Esophagus squamous epithelium (tissue), 5 donors: ENCODE measurements around the gene EEF1A2. TPM values are rescaled to one million over a fixed set of nuclear protein-coding genes. Genes with fewer than 3 reads are reported as not detected.

ENCODE experiments used
- DNase-seq: peaks from one replicate; lab custom pipeline; 2025; lab: John Stamatoyannopoulos, UW
- H3K27ac ChIP-seq, 4 donors: fragments of 200-600 bp; sonication (generic); one replicate each; pipeline ENCODE4 v1.5.1; 2016 to 2019; ENCODE audit warnings: mild to moderate bottlenecking in 1 of 4
- H3K27me3 ChIP-seq, 4 donors: fragments of 200-600 bp; sonication (generic); 1 replicate in 3 of 4; 2 replicates in 1 of 4; pipeline versions ENCODE4 v1.5.1 to v1.6.0; 2017 to 2021; ENCODE audit warnings: antibody characterized with exemption in 1 of 4
- H3K36me3 ChIP-seq, 3 donors: fragments of 200-600 bp; sonication (generic); one replicate each; pipeline ENCODE4 v1.5.1; 2016 to 2019
- H3K4me1 ChIP-seq, 3 donors: fragments of 200-600 bp; sonication (generic); one replicate each; pipeline ENCODE4 v1.5.1; 2017 to 2019
- H3K4me3 ChIP-seq, 4 donors: fragments of 200-600 bp; sonication (generic); 1 replicate in 3 of 4; 2 replicates in 1 of 4; pipeline ENCODE4 v1.5.1; 2016 to 2019; ENCODE audit warnings: mild to moderate bottlenecking in 2 of 4, moderate library complexity in 1 of 4
- H3K9me3 ChIP-seq, 3 donors: fragments of 200-600 bp; sonication (generic); one replicate each; pipeline ENCODE4 v1.5.1; 2016 to 2019
- POLR2A ChIP-seq, 4 donors: fragments of 450-650 bp; IDR thresholded peaks; one replicate each; pipeline ENCODE4 v1.6.1; 2017; ENCODE audit warnings: antibody characterized with exemption in 4 of 4, mild to moderate bottlenecking in 4 of 4, moderate library complexity in 3 of 4
- WGBS, 2 donors: methylation state at CpG; one replicate each; pipeline ENCODE4 v1.1.5; 2018; 5-methylcytosine and 5-hydroxymethylcytosine counted together
- intact Hi-C: fragments of 100-400 bp; cut with DNase I; formaldehyde crosslinking; loops from one replicate; pipeline ENCODE4 v1.15.0; 2022
- total RNA-seq, 4 donors: library from RNA; depleted of rRNA; stranded (reverse); fragments of >200 nt; gene quantifications; one replicate each; pipeline ENCODE4 v1.1.0, GENCODE V29; 2016
- TF ChIP-seq, protein P1 (sequence below), 6 experiments: fragments of 450-650 bp in 4 of 6; fragments of 200-600 bp in 2 of 6; sonication (generic) in 2 of 6; IDR thresholded peaks; one replicate each; pipeline ENCODE4 v1.5.1; 2016 to 2019; ENCODE audit warnings: antibody characterized with exemption in 6 of 6, mild to moderate bottlenecking in 4 of 6, moderate library complexity in 4 of 6
- donor health status: DM: yes; HTN: yes; CAD: no.

The EEF1A2 gene
- total RNA-seq, 4 donors from 2014 or later, result 0.44 to 3.1 (median 1.9) TPM

DNA sequence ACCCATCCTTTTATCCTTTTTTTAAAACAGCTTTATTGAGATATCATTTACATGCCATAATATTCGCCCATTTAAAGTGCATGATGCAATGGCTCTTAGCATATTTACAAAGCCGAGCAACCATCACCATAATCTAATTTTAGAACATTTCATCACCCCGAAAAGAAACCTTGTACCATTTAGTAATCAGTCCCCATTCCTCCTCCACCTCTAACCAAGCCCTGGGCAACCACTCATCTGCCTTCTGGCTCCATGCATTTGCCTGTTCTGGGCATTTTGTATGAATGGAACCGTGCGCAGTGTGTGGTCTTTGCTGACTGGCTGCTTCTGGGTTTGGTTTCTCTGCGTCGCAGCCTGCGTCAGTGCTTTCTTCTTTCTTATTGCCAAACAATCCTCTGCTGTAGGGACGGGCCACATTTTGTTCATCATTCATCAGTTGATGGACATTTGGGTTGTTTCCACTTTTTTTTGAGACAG is 10.2 kb upstream of the EEF1A2 start:
- Histone ChIP-seq H3K36me3 (no peaks in the 10 kb centered on the region), H3K4me1 (no peaks in the 10 kb centered on the region), H3K9me3 (peaks cover 0 to 15% (median 0%) of the 10 kb centered on the region in 3 donors), H3K4me3 (no peak overlapping the region), H3K27ac (no peak overlapping the region), H3K27me3 (peaks cover 0 to 94% (median 0%) of the 10 kb centered on the region in 4 donors)
- DNase-seq, result no peak
- 70 to 80% methylated on average over 9 of the region's 9 CpGs for WGBS, 2 donors
- intact Hi-C loops, result no loop called here
- TF ChIP-seq POLR2A (IDR thresholded peaks at IDR 0.05), result no peak
- TF ChIP-seq, protein P1, sequence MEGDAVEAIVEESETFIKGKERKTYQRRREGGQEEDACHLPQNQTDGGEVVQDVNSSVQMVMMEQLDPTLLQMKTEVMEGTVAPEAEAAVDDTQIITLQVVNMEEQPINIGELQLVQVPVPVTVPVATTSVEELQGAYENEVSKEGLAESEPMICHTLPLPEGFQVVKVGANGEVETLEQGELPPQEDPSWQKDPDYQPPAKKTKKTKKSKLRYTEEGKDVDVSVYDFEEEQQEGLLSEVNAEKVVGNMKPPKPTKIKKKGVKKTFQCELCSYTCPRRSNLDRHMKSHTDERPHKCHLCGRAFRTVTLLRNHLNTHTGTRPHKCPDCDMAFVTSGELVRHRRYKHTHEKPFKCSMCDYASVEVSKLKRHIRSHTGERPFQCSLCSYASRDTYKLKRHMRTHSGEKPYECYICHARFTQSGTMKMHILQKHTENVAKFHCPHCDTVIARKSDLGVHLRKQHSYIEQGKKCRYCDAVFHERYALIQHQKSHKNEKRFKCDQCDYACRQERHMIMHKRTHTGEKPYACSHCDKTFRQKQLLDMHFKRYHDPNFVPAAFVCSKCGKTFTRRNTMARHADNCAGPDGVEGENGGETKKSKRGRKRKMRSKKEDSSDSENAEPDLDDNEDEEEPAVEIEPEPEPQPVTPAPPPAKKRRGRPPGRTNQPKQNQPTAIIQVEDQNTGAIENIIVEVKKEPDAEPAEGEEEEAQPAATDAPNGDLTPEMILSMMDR (IDR thresholded peaks at IDR 0.05), result no peak

DNA sequence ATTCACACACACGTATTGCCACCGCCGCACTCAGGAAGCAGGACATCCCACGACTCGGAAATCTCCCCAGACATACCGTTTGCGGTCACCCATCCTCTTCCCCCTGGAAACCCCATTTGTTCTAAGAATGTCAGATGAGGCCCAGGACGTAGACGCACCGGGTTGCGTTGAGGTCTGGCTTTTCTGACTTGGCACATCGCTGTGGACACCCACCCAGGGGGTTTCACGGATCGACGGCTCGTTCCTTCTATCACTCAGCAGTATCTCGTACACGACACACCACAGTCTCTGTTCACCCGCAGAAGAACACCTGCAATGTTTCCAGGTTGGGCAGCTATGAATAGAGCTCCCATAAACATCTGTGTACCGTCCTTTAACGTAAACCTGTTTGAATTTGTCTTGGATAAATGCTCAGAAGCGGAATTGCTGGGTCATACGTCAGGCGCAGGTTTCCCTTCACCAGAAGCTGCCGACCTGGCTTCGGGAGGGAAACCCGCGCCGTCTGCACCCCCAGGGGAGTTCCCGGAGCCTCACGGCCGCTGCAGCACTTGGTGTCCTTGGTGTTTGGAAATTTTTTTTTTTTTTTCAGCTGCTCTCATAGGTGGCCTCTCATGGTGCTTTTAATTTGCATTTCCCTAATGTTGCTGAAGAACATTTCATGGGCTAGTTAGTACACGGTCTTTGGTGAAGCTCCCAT is 9.3 kb upstream of the EEF1A2 start:
- intact Hi-C loops, result no loop called here
- TF ChIP-seq POLR2A (IDR thresholded peaks at IDR 0.05), result no peak
- TF ChIP-seq, protein P1 (IDR thresholded peaks at IDR 0.05), result no peak

GRCh38 chr20:63507083-63507743 is 8.3 kb upstream of the EEF1A2 start:
- Histone ChIP-seq H3K27me3 (peaks cover 0 to 95% (median 0%) of the 10 kb centered on the region in 4 donors), H3K9me3 (peaks cover 0 to 15% (median 0%) of the 10 kb centered on the region in 3 donors), H3K4me3 (no peak overlapping the region), H3K4me1 (no peaks in the 10 kb centered on the region), H3K27ac (no peak overlapping the region), H3K36me3 (no peaks in the 10 kb centered on the region)
- no peak for TF ChIP-seq POLR2A (IDR thresholded peaks at IDR 0.05)
- TF ChIP-seq, protein P1 (IDR thresholded peaks at IDR 0.05), result no peak
- 81 to 84% methylated on average over 13 to 22 of the region's 30 CpGs for WGBS, 2 donors
- DNase-seq, result no peak
- intact Hi-C loops, result no loop called here

More for the DNA sequence above, 9.3 kb upstream of the EEF1A2 start:
- H3K4me1 ChIP-seq, result no peaks in the 10 kb centered on the region
- no peak overlapping the region for H3K27ac ChIP-seq
- peaks cover 0 to 15% (median 0%) of the 10 kb centered on the region in 3 donors for H3K9me3 ChIP-seq
- H3K27me3 ChIP-seq, result peaks cover 0 to 94% (median 0%) of the 10 kb centered on the region in 4 donors
- no peak overlapping the region for H3K4me3 ChIP-seq
- H3K36me3 ChIP-seq, result no peaks in the 10 kb centered on the region
- WGBS, 2 donors, result 80 to 82% methylated on average over 30 to 33 of the region's 33 CpGs
- no peak for DNase-seq

GRCh38 chr20:63505723-63506122 is 6.8 kb upstream of the EEF1A2 start:
- Histone ChIP-seq H3K36me3 (no peaks in the 10 kb centered on the region), H3K27me3 (peaks cover 0 to 96% (median 0%) of the 10 kb centered on the region in 4 donors), H3K27ac (no peak overlapping the region), H3K4me3 (no peak overlapping the region), H3K9me3 (peaks cover 0 to 15% (median 0%) of the 10 kb centered on the region in 3 donors), H3K4me1 (no peaks in the 10 kb centered on the region)
- 75 to 89% methylated on average over 11 of the region's 12 CpGs for whole genome bisulfite sequencing, 2 donors
- no peak for DNase-seq
- intact Hi-C loops, result no loop called here
- TF ChIP-seq, protein P1 (IDR thresholded peaks at IDR 0.05), result no peak
- TF ChIP-seq POLR2A (IDR thresholded peaks at IDR 0.05), result no peak

- H3K36me3 ChIP-seq, result no peaks in the 10 kb centered on the region
- 76 to 90% methylated on average over 4 to 6 of the region's 8 CpGs for WGBS, 2 donors
- H3K27me3 ChIP-seq, result peaks cover 0 to 96% (median 1%) of the 10 kb centered on the region in 4 donors
- no peak overlapping the region for H3K27ac ChIP-seq
- DNase-seq, result no peak
- H3K4me1 ChIP-seq, result no peaks in the 10 kb centered on the region
- peaks cover 0 to 15% (median 0%) of the 10 kb centered on the region in 3 donors for H3K9me3 ChIP-seq
- intact Hi-C loops, result no loop called here
- no peak overlapping the region for H3K4me3 ChIP-seq
- TF ChIP-seq, protein P1 (IDR thresholded peaks at IDR 0.05), result no peak
Measured at GRCh38 chr20:63505281-63505680, 6.4 kb upstream of the EEF1A2 start.
